ENCODE measurements around the gene CCDC187. TPM values are rescaled to one million over a fixed set of nuclear protein-coding genes. Genes with fewer than 3 reads are reported as not detected.
A peak's percentile ranks its signal among the peaks of the same experiment; 100 is the strongest.

The CCDC187 gene
- total and polyA plus RNA-seq, 12 donors = 0.02 to 0.07 (median 0.03) TPM; not detected in 8

GRCh38 chr9:136250676-136251075, 53.2 kb downstream of the CCDC187 start:
- intact Hi-C loops (cut with DNase I) = no loop called here
- H3K4me1 ChIP-seq = peaks cover 0 to 13% (median 4%) of the 10 kb centered on the region in 9 donors
- WGBS, 2 donors = 65 to 68% methylated on average over 10 of the region's 10 CpGs
- no peaks in the 10 kb centered on the region for H3K9me3 ChIP-seq
- H3K4me3 ChIP-seq = no peak overlapping the region
- ATAC-seq (no peak), DNase-seq (peak in 1 of 2 donors; percentile 10)
- no peaks in the 10 kb centered on the region for H3K36me3 ChIP-seq
- peaks cover 0 to 12% (median 0%) of the 10 kb centered on the region in 7 donors for H3K27me3 ChIP-seq
- no peak for TF ChIP-seq CTCF (IDR thresholded peaks at IDR 0.05)
- no peak overlapping the region for H3K27ac ChIP-seq

- no peak overlapping the region for H3K27ac ChIP-seq
- DNase-seq = no peak
- H3K4me1 ChIP-seq = peaks cover 0 to 11% (median 8%) of the 10 kb centered on the region in 9 donors
- WGBS, 2 donors = 63 to 70% methylated on average over 30 of the region's 30 CpGs
- H3K9me3 ChIP-seq = no peaks in the 10 kb centered on the region
- H3K4me3 ChIP-seq = no peak overlapping the region
- peaks cover 0 to 6% (median 0%) of the 10 kb centered on the region in 7 donors for H3K27me3 ChIP-seq
- no peak for TF ChIP-seq CTCF (IDR thresholded peaks at IDR 0.05)
- no peaks in the 10 kb centered on the region for H3K36me3 ChIP-seq
- ATAC-seq = no peak
- intact Hi-C loops (cut with DNase I) = loop anchor here in 1 of 10 donors (10.0 kb wide), 1 partner anchor 265 kb away; no protein-coding TSS in a partner anchor
Measured at GRCh38 chr9:136249877-136250559, 53.9 kb downstream of the CCDC187 start.

- Histone ChIP-seq H3K9me3 (no peaks in the 10 kb centered on the region), H3K4me1 (peaks cover 5 to 16% (median 12%) of the 10 kb centered on the region in 9 donors), H3K4me3 (no peak overlapping the region), H3K36me3 (no peaks in the 10 kb centered on the region), H3K27ac (no peak overlapping the region), H3K27me3 (peaks cover 0 to 3% (median 0%) of the 10 kb centered on the region in 7 donors)
- no peak for ATAC-seq
- intact Hi-C loops (cut with DNase I) = loop anchor here in 1 of 10 donors (10.0 kb wide), 1 partner anchor 264 kb away; no protein-coding TSS in a partner anchor
- no peak for DNase-seq
- TF ChIP-seq CTCF (IDR thresholded peaks at IDR 0.05) = no peak
- 82 to 85% methylated on average over 30 of the region's 30 CpGs for WGBS, 2 donors
Measured at GRCh38 chr9:136248951-136249876, 54.7 kb downstream of the CCDC187 start.

GRCh38 chr9:136247947-136248637, 55.8 kb downstream of the CCDC187 start:
- Histone ChIP-seq H3K4me3 (no peak overlapping the region), H3K27ac (no peak overlapping the region), H3K4me1 (peaks cover 5 to 27% (median 21%) of the 10 kb centered on the region in 9 donors), H3K27me3 (no peaks in the 10 kb centered on the region), H3K36me3 (no peaks in the 10 kb centered on the region), H3K9me3 (no peaks in the 10 kb centered on the region)
- DNase-seq (peak in 1 of 2 donors; percentile 9), ATAC-seq (no peak)
- 77 to 79% methylated on average over 24 of the region's 24 CpGs for WGBS, 2 donors
- TF ChIP-seq CTCF (IDR thresholded peaks at IDR 0.05) = no peak
- intact Hi-C loops (cut with DNase I) = loop anchor here in 1 of 10 donors (10.0 kb wide), 1 partner anchor 263 kb away; no protein-coding TSS in a partner anchor

Data from heart right ventricle (tissue), 16 donors.